Measurements from ENCODE around the gene F8A1. TPM values are rescaled to one million over a fixed set of nuclear protein-coding genes. Genes with fewer than 3 reads are reported as not detected.
A peak's percentile ranks its signal among the peaks of the same experiment; 100 is the strongest.
"Not testable (repeated sequence)": the region's sequence is repeated elsewhere in the genome, so short reads cannot be mapped to it uniquely, and the experiment has no call there.

F8A1 gene
- total and polyA plus RNA-seq, 2 of the 8 experiments (the other 6 are each of a cell fraction or from before 2014, with no cell fraction given) = 17.0 to 26.8 TPM

- WGBS, 2 experiments (ENCODE audit: extremely low coverage in 1 of 2, insufficient coverage in 1 of 2, insufficient read length in 1 of 2, insufficient replicate concordance in 2 of 2, low coverage in 1 of 2, low lambda C conversion rate in 2 of 2, missing lambda C conversion rate in 1 of 2) = no CpG with 5 or more reads among the region's 14 CpGs
- H2BK12ac ChIP-seq (ENCODE audit: low read depth, low read length); H4K20me1 ChIP-seq (replicated peaks in 1 of 2; ENCODE audit: control insufficient read depth in 1 of 2, insufficient read depth in 2 of 2, low read length in 2 of 2): not testable (repeated sequence)
These were observed 606 bp upstream of the F8A1 start for GRCh38 chrX:154885549-154885948.

GRCh38 chrX:154886789-154887221, 650 bp downstream of the F8A1 start:
- H3K23me2 ChIP-seq (ENCODE audit: low read depth, low read length); H3K9ac ChIP-seq (replicated peaks in 1 of 4; ENCODE audit: extremely low read depth in 1 of 4, low read depth in 3 of 4, low read length in 3 of 4); H2BK120ac ChIP-seq (replicated peaks; ENCODE audit: low read depth, low read length); H2BK12ac ChIP-seq (ENCODE audit: low read depth, low read length); H2BK20ac ChIP-seq (ENCODE audit: low read length); H4K5ac ChIP-seq (ENCODE audit: insufficient read length, low read depth, low read length); H4K20me1 ChIP-seq (replicated peaks in 1 of 2; ENCODE audit: control insufficient read depth in 1 of 2, insufficient read depth in 2 of 2, low read length in 2 of 2); H3K56ac ChIP-seq (replicated peaks; ENCODE audit: insufficient read length, low read depth, low read length); H3K27me3 ChIP-seq (replicated peaks in 1 of 4; ENCODE audit: control insufficient read depth in 3 of 4, extremely low read depth in 1 of 4, insufficient read depth in 3 of 4, low read length in 3 of 4); CTCF ChIA-PET (ENCODE audit: partially characterized antibody); H2BK5ac ChIP-seq (ENCODE audit: low read depth, low read length); H3K36me3 ChIP-seq (ENCODE audit: control insufficient read depth in 2 of 4, insufficient read depth in 4 of 4, low read length in 3 of 4); H4K8ac ChIP-seq (ENCODE audit: extremely low read depth, insufficient read depth, low read length); H2AK5ac ChIP-seq (ENCODE audit: low read depth, low read length); H3K79me1 ChIP-seq (ENCODE audit: low read depth, low read length); H3K27ac ChIP-seq (ENCODE audit: low read depth, low read length); H3K4me1 ChIP-seq (replicated peaks in 1 of 4; ENCODE audit: control insufficient read depth in 3 of 4, insufficient read depth in 4 of 4, low read length in 3 of 4); H3K23ac ChIP-seq (ENCODE audit: insufficient read length); H4K91ac ChIP-seq (replicated peaks; ENCODE audit: insufficient read length, low read length); H2BK15ac ChIP-seq (ENCODE audit: low read length); H2AFZ ChIP-seq (ENCODE audit: low read length); H3K18ac ChIP-seq (ENCODE audit: extremely low read depth, low read length); DNase-seq (ENCODE audit: low read depth in 1 of 2, low spot score in 2 of 2); H3K79me2 ChIP-seq (ENCODE audit: control insufficient read depth in 1 of 2, insufficient read depth in 2 of 2, low read length in 2 of 2); H3K9me3 ChIP-seq (ENCODE audit: insufficient read depth in 2 of 2, low read depth in 1 of 2, low read length in 1 of 2); FAIRE-seq; POLR2A ChIA-PET (ENCODE audit: partially characterized antibody); H3K4ac ChIP-seq (replicated peaks; ENCODE audit: insufficient read length, low read depth, low read length); H3K4me3 ChIP-seq (ENCODE audit: extremely low read depth in 1 of 4, insufficient read depth in 2 of 4, low read depth in 3 of 4, low read length in 4 of 4); H3K14ac ChIP-seq (ENCODE audit: insufficient read length): not testable (repeated sequence)
- no CpG with 5 or more reads among the region's 62 CpGs for WGBS, 2 experiments (ENCODE audit: extremely low coverage in 1 of 2, insufficient coverage in 1 of 2, insufficient read length in 1 of 2, insufficient replicate concordance in 2 of 2, low coverage in 1 of 2, low lambda C conversion rate in 2 of 2, missing lambda C conversion rate in 1 of 2)
- H3K4me2 ChIP-seq (ENCODE audit: insufficient read depth in 1 of 2, low read depth in 2 of 2, low read length in 2 of 2) = 0 out of 4 replicates have a peak overlapping the region, but pooled peaks of 1 of the 2 experiments have one; percentile 56

More at GRCh38 chrX:154885549-154885948, 606 bp upstream of the F8A1 start:
- H3K9me3 ChIP-seq (ENCODE audit: insufficient read depth in 2 of 2, low read depth in 1 of 2, low read length in 1 of 2); H3K23ac ChIP-seq (ENCODE audit: insufficient read length); H2BK15ac ChIP-seq (ENCODE audit: low read length); H3K27me3 ChIP-seq (replicated peaks in 1 of 4; ENCODE audit: control insufficient read depth in 3 of 4, extremely low read depth in 1 of 4, insufficient read depth in 3 of 4, low read length in 3 of 4); H3K36me3 ChIP-seq (ENCODE audit: control insufficient read depth in 2 of 4, insufficient read depth in 4 of 4, low read length in 3 of 4); POLR2A ChIA-PET (ENCODE audit: partially characterized antibody); H3K14ac ChIP-seq (ENCODE audit: insufficient read length); H4K91ac ChIP-seq (replicated peaks; ENCODE audit: insufficient read length, low read length); H4K8ac ChIP-seq (ENCODE audit: extremely low read depth, insufficient read depth, low read length); H3K4ac ChIP-seq (replicated peaks; ENCODE audit: insufficient read length, low read depth, low read length); DNase-seq (ENCODE audit: low read depth in 1 of 2, low spot score in 2 of 2); H4K5ac ChIP-seq (ENCODE audit: insufficient read length, low read depth, low read length); H2BK20ac ChIP-seq (ENCODE audit: low read length); H2AK5ac ChIP-seq (ENCODE audit: low read depth, low read length); CTCF ChIA-PET (ENCODE audit: partially characterized antibody); H2BK5ac ChIP-seq (ENCODE audit: low read depth, low read length); H3K23me2 ChIP-seq (ENCODE audit: low read depth, low read length); H3K4me2 ChIP-seq (ENCODE audit: insufficient read depth in 1 of 2, low read depth in 2 of 2, low read length in 2 of 2); H3K27ac ChIP-seq (ENCODE audit: low read depth, low read length); H2BK120ac ChIP-seq (replicated peaks; ENCODE audit: low read depth, low read length); H3K4me3 ChIP-seq (ENCODE audit: extremely low read depth in 1 of 4, insufficient read depth in 2 of 4, low read depth in 3 of 4, low read length in 4 of 4); H3K18ac ChIP-seq (ENCODE audit: extremely low read depth, low read length); H2AFZ ChIP-seq (ENCODE audit: low read length); H3K79me1 ChIP-seq (ENCODE audit: low read depth, low read length); H3K56ac ChIP-seq (replicated peaks; ENCODE audit: insufficient read length, low read depth, low read length); H3K9ac ChIP-seq (replicated peaks in 1 of 4; ENCODE audit: extremely low read depth in 1 of 4, low read depth in 3 of 4, low read length in 3 of 4); FAIRE-seq; H3K4me1 ChIP-seq (replicated peaks in 1 of 4; ENCODE audit: control insufficient read depth in 3 of 4, insufficient read depth in 4 of 4, low read length in 3 of 4); H3K79me2 ChIP-seq (ENCODE audit: control insufficient read depth in 1 of 2, insufficient read depth in 2 of 2, low read length in 2 of 2): not testable (repeated sequence)

All from H1 (cell line).